GM19397 (cell line): ENCODE results near the gene AKAP3.

ENCODE experiments used
- ATAC-seq: cut with Tn5 transposase; IDR thresholded peaks from one replicate; pipeline ENCODE4 v1.9.1; 2021; ENCODE audit warnings: mild to moderate bottlenecking, moderate library complexity; ENCODE audit not compliant: unreplicated experiment

AKAP3 gene

DNA sequence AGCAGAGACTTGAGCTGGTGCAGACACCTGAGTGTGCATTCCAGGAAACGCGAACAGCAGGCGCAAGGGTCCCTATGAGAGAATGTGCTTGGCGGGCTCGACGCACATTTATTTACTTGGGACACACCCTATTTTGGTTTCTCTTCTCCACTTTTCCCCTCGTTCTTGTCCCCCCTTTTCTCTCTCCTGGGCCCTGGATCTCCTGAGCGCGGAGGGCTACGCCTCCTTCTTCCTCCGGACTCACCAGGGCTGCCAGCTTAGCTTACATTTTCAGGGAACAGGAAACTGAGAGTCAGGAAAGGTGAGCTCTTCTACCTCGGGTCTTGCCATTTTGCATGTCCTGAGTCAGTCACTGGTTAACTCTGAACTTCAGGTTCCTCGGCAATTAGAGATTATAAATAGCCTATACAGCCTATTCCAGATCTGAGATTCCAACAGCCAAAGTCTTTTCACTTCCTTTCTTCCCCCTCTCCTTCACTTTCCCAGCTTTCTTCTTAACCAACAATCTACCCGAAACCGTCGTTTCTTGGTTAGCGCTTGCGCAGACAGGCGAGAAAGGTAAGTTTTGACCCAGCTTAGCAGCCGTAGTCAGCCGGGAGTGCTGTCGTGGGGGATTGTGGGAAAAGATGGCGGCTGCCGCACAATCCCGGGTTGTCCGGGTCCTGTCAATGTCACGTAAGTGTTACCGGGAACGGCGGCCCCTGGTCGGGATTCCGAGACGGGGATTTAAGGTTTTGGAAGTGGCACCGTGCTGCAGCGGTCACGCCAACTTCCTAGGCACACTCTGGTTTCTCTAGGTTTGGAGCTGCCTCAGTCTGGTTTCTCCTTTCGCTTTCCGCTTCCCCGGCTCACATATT lies at the start of gene AKAP3, which contains the start of gene NDUFA9:
Gene AKAP3, minus strand, starts transcription at position 551 of the 857 bp plus-strand sequence. CDS start 10,855 bp downstream, outside the sequence.
Gene NDUFA9, plus strand, starts transcription at position 614 of the 857 bp plus-strand sequence. Its CDS starts 13 bp downstream, at position 627.
- peak; percentile 68 for ATAC-seq

DNA sequence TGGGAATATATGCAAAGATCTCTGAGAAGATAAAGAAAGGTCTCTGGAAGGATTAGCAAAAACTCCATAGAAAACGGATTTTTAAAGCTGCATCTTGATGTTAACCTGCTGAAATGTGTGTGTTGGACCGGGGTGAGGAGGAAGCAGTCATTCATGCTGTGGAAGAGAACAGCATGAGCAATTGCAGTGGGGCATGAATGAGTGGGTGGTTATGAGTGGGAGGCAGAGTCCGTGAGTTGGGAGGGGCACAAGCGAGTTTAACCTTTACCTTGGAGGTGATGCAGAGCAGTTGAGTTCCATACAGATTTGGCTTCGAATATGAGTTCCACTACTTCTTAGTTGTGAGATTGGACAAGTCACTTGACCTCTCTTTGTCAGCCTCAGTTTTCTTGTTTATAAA lies 41.9 kb upstream of the AKAP3 start:
- no peak for ATAC-seq

DNA sequence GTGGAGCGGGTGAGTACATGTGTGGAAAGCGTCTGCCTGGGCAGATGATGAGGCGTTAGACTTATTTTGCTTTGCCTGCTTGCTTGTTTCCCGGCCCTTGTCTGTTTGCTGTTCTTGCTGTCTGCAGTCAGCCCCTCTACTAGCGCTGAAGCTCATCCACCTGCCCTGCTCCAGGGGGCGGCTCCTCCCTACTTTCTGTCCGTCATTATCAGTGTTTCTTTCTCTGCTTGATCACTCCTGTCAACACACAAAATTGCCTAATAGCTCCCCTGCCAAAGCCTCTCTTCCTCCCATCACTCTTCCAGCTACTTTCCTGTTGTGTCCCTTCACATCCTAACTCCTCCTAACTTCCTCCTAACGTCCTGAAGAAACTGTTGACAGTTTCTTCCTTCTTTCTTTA lies 36.5 kb upstream of the AKAP3 start:
- ATAC-seq = no peak

DNA sequence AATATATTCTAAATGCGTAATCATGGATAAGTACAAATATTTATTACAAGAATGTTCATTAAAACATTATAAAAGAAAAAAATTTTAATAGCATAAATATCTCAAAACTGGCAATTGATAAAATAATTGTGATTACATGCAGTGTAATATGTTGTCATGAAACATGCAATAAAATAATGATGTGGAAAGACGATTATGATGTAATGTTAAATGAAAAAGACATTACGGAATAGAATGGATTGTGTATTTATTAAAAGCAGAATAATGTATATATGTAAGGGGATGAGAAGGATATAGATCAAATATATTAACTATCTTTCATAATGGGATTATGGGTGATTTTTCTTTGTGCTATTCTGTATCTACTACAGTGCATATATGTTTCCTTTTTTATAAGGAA lies 32.9 kb upstream of the AKAP3 start:
- no peak for ATAC-seq

DNA sequence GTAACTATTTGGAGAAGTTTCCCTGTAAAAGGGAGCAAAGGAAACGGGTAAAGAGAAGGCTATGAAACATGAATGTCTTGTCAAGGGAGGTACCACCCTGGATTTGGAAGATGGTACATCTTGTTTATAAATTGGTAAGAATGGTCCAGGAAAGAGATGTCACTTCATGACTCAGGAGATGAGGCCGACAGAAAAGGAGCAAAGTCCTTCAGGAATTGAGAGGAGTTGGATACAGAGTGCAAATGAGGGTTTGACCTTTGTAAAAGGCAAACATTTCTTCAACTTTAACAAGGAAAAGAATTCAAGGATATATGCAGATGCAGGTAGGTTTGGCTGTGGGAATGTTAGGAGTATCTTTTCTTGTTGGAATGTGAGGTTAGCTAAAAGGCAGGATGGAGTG lies 30.9 kb upstream of the AKAP3 start:
- ATAC-seq = no peak

DNA sequence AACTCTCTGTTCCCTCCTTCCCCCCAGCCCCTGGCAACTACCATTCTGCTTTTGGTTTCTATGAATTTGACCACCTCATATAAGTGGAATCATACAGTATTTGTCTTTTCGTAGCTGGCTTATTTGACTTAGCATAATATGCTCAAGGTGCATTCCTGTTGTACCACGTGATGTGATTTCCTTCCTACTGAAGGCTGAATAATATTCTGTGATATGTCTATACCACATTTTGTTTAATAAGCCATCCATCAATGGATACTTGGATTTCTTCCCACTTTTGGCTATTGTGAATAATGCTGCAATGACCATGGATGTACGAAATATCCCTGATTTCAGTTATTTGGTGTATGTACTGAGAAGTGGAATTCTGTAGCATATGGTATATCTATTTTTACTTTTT lies 16.4 kb upstream of the AKAP3 start:
- no peak for ATAC-seq

DNA sequence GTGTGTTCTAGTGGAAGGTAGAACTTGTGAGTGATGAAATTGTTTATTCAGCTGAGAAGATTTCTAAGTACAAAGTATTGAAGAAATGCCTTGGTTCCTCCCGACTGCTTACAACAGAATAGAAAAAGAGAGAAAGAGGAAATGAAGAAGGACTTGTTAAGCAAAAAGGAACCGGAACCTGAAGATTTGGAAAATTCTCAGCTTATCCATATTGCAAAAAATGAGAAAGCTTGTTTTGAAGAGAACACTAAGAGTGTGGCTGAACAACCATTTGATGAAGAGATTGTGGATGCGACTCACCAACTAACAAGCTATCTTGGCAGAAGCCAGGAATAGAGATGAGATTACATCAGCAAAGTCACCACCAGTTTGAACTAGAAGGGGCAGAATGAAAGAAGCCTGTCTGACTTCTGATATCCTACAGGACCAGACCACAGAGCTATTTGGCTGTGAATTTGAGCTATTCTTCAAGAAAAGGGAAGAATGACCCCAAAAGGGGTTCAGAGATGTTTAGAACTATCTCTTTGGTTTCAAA lies 15.2 kb upstream of the AKAP3 start:
- ATAC-seq = no peak

DNA sequence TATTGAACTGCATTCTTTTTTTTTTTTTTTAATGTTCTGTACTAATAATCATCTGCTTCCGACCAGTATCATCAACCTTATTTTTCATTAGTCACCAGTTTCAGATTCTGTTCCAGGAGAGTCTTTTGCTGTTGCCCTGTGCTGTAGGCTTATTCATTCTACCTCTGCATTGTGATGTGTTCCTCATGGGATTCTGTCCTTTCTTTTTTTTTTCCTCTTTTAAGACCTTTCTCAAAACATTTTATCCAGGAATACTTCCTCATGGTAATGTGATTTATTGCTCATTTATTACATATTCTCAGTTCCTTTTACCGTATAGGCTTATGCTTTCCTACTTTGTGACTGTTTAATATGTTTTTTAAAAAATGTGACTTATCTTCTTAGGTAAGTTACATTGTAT lies 4.8 kb upstream of the AKAP3 start:
- no peak for ATAC-seq

DNA sequence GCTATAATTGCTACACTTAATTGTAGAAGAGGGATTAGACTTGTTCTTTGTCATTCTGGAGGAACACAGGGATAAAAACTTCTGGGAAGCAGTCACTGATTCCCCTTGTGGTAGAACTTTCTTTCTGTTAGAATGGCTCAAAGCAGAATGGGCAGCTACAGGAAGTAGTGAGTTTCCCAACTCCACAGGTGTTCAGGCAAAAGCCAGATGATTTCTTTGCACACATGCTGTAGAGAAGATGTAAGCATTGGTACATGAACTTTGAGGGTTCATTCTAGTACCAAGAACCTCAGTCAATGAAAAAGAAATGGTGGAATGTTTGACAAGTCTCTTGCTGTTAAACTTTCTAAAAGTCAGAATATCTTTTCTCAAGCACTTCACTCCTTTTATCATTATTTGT lies 4.4 kb upstream of the AKAP3 start:
- ATAC-seq = no peak

DNA sequence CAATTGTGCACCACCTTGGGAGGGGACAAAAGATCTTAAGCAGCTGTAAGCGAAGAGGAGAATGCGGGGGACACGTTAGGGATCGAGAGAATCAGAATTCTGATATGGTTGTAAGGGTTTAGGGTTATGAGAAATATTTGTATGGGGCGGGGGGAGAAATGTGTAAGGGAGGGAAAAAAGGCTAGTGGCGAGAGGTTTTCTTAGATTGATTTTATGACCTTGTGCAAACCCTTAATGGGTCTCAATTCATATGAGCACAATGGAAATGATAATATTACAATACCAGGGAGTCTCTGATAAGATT lies 459 bp upstream of the AKAP3 start:
- ATAC-seq = no peak

DNA sequence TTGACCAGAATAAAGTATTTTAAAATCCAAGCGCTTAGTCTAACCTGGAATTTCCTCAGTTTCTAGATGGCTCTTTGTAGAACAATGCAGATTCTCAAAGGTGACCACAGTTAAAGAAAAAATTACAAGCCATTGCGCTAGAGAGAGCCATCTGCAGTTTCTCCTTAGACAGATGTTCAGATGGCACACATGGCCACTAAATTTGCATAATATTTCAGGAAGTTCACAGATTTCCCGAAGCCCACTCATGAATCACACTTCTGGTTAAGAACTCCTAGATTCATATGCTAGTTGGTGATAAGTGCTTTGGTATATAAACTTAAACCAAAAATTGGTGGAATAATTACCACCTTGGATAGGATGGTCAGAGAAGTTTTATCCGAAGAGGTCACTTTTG lies 749 bp downstream of the AKAP3 start:
- ATAC-seq = peak; percentile 39

DNA sequence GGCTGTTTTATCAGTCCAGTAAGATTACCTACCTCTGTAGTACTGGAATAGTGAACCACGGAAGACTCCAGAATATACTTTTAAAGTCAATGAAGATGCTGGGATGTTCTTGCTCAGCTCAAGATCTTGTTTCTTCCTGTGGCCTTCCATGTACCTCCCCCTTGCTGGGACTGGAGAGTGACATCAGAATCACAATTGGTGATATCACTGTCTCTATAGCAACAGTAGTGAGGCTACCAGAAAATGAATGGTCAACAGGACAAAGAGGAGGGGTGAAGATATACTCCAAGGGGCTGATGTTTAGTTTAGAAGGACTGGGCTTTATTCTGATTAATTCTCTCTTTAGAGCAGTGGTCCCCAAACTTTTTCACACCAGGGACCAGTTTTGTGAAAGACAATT lies 3.8 kb downstream of the AKAP3 start:
- ATAC-seq = no peak

DNA sequence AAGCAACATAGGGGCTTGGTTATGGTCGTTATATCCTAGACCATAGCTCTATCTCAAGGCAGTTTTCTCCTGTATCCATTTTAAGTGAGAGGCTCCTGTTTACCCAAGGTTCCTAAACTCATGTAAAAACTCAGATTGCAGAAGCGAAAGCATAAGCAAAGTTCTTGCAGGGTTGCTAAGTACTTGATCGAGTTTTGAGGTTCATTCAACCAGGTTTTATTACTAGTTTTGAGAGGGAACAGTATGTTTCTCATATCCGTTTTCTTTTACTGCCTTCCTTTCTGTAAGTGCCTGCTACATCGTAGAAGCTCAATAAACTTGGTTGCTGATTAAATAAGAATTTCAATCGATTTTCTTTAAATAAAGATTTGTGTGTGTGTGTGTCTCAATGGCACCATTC lies 5.1 kb downstream of the AKAP3 start:
- ATAC-seq = no peak

DNA sequence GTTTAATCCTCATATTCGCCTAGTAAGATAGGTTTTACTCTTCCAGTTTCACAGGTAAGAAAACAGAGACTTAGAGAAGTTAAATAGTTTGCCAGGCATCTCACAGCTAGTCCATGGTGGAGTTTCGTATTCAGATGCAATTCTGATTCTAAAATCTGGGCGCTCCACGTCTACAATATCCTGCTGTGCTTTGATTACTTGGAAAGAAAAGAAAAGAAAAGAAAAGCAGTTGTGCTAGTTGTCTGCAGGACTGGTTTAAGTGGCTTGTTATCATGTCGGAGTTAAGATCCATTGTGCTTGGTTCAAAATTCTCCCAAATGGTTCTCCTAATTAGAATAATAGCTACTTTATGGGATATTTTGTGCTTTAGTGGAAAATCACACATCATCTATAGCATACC lies 18.6 kb downstream of the AKAP3 start:
- ATAC-seq = no peak

DNA sequence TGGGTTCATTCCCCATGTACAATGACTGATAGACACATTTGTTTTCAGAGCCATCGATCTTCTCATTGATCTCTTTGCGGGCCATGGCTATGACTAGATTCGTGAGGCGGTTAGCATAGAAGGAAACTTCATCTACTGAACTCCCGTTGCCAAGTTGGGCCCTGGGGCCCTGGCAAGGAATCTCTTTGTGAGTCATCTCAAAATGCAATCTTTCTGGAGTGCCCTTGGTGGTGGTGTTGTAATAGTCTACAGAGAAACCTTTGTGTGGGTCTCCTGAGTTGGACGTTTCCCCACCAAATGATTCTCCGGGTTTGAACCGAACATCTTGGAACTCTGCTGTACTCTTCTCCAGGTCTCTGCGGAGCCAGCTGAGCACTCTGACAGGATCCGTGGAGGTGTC lies 20.4 kb downstream of the AKAP3 start:
- no peak for ATAC-seq

DNA sequence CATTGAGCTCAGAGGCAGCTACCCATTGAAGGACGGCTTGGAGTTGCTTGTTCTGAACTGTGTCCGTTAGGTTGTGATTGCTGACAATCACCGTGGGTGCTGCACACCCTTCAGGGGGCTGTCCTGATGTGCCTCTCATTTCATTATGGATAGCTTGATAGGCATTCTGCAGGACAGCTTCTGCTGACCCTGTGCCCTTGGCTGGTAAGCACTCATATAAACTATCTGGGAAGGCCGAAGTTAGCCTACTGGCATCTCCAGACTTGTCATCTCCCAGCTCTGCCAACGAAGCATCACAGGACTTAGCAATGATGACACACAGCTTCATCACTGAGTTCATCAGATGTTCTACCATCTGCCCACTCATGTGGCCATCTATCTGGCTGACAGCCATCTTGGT lies 22.3 kb downstream of the AKAP3 start:
- ATAC-seq = no peak

DNA sequence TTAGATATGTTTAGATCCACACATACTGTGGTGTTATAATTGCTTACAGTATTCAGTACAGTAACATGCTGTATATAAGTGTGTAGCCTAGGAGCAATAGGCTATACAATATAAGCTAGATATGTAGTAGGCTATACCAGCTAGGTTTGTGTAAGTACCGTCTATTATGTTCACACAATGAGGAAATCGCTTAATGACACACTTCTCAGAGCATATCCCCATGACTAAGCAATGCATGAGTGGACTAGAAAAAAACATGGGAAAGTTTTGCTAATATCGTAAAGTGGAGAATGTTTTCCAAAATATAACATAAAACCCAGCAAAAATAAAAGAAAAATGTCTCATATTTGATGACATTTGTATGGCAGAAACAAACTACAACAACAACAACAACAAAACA lies 27.3 kb downstream of the AKAP3 start:
- ATAC-seq = no peak

DNA sequence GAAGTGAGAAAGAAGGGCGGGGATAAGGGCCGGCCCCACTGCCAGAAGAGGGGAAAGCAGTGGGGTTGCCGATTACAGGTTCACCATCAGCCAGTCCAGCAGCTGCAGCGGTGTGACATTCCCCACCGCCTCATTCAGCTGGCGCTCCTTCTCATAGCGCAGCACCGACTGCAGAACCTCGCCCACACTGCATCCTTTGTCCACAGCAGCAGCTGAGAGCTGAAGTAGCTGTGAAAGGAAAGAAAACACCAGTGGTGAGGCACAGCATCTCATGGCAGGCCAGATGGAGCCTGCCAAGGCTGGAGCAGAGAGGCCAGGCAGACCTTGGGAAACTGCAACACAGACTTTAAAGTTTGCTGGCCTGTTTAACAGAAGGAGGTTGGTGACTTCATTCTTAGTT lies 33.2 kb downstream of the AKAP3 start:
- no peak for ATAC-seq

DNA sequence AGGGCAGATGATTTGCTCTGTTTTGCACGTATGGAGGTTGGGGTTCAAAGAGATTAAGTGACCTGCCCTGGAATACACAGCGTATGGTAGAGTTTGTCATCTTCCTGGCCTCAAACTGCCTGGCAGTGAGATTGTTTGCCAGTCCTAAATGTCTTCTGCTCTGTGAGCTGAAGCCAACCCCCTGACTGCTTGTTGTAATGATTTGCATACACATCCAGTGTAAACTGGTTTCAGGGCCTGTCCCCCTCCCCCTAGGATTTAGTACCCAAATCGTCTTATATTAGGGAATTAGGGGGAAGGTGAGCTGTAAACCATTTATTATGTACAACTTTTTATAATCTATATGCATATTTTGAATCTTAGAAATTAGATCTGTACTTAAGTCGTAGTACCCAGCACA lies 38.4 kb downstream of the AKAP3 start:
- ATAC-seq = no peak

DNA sequence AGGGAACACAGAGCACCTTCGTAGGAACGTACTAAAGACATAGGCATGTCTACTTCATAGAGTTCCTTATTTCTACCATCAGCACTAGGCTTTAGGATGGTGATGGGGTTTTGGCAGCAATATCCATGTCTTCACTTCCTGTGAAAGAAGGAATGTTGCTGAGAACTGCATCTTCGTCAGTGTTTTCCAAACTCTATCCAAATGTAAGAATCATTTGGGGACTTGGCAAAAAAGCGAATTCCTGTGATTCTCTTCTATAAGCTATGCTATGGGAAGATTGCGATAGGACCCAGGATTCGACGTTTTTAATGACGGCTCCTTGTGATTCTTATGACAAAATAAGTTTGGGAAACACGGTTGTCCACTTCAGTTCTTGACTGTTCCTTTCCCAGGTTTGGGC lies 39.8 kb downstream of the AKAP3 start:
- ATAC-seq = no peak

DNA sequence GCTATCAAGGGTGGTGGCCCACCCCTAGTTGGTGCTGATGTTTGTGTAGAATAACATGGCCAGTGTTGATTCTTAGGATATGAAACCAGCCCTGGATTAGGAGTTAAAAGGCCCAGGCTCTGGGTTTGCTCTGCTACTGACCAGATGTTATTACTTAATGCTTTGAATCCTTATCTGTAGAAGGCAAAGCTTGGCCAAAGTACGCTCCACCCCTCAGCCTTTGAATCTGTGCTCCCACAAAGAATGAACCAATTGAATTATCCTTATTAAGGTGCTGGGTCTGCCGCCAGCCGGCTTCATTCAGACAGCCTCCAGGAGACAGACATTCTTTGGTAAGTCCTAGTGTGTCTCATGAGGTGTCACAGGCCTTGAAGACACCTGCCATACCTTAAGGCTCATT lies 41.8 kb downstream of the AKAP3 start:
- no peak for ATAC-seq

DNA sequence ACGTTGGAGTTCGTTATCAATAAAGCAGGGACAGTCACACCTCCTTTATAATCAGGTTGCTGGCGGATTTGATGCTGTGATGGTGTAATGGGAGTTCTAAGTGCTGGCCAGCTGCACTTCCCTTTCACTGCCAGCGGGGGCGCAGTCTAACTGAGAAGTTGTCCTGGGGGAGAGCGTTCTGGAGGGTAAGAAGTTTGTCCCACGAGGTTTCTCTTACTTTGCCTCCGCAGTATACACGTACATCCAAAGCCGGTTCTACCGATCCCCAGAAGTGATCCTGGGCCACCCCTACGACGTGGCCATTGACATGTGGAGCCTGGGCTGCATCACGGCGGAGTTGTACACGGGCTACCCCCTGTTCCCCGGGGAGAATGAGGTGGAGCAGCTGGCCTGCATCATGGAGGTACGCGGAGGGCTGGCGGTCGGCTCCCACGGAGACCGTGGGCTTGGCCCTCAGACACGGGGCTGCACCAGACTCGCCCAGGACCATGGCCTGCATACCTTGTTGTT lies 44.1 kb downstream of the AKAP3 start:
- ATAC-seq = peak; percentile 91

DNA sequence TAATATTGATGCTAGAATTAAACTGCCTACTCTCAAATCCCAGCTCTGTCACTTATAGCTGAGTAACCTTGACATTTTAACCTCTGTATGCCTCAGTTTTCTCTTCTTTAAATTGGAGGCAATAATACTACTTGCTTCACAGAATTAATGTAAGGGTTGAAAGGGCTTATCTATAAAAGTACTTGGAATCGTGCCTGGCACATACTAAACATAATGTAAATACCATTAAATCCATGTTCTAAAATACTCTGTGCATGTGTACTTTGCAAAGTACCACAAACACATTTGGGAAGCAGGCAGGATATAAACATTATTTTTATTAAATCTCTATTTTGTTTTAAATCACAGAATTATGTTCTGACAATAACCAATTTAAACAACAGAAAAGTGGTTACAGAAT lies 44.9 kb downstream of the AKAP3 start:
- no peak for ATAC-seq
